OCI-LY3 (cell line): ENCODE measurements around the gene CPZ.

Experiments
- EZH2phosphoT487 ChIP-seq: fragments of 200-600 bp; shearing (Covaris generic); IDR thresholded peaks from 2 replicates; pipeline ENCODE4 v1.6.1; 2018; ENCODE audit warnings: antibody characterized with exemption, mixed run types, low read depth
- TF ChIP-seq, protein P1 (sequence below): fragments of 200-600, 300-600 bp; sonication (generic); IDR thresholded peaks from 2 replicates; pipeline ENCODE4 v1.5.1; 2014; ENCODE audit warnings: antibody characterized with exemption, low read length, low read depth

DNA sequence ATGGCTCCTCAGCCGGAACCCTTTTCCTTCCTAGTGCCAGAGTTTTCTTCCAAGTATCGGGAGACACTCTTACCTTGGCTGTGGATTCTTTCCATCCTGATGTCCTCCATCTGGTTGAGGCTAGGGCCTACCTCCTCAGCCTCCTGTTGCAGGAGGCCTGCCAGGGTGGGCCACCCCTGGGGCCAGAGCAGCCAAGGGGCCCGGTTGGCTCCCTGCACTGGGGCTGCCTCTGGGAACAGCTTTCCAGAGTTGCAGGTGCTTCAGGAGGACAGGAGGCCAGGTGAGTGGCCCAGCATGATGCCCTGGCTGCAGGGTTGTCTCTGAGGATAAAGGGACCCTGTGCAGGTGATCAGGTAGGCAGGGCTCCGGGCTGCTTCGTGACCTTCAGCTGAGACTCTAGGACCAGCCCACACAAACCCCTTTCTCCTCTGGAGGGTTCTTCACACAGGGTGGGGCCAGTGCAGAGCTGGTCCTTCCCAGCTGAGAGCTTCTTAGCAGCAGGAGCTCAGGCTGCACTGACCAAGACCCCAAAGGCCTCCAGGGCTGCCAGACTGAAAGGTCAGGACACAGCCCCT, 17.7 kb upstream of the CPZ start:
- TF ChIP-seq, protein P1, sequence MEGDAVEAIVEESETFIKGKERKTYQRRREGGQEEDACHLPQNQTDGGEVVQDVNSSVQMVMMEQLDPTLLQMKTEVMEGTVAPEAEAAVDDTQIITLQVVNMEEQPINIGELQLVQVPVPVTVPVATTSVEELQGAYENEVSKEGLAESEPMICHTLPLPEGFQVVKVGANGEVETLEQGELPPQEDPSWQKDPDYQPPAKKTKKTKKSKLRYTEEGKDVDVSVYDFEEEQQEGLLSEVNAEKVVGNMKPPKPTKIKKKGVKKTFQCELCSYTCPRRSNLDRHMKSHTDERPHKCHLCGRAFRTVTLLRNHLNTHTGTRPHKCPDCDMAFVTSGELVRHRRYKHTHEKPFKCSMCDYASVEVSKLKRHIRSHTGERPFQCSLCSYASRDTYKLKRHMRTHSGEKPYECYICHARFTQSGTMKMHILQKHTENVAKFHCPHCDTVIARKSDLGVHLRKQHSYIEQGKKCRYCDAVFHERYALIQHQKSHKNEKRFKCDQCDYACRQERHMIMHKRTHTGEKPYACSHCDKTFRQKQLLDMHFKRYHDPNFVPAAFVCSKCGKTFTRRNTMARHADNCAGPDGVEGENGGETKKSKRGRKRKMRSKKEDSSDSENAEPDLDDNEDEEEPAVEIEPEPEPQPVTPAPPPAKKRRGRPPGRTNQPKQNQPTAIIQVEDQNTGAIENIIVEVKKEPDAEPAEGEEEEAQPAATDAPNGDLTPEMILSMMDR = no peak
- TF ChIP-seq EZH2phosphoT487 = no peak
